Esophagus squamous epithelium (tissue), 4 donors: ENCODE results near the gene SEMA7A.

Experiments
- POLR2A ChIP-seq, 4 donors: fragments of 450-650 bp; IDR thresholded peaks; one replicate each; pipeline ENCODE4 v1.6.1; 2017; ENCODE audit warnings: antibody characterized with exemption in 4 of 4, mild to moderate bottlenecking in 4 of 4, moderate library complexity in 3 of 4
- TF ChIP-seq, protein P1 (sequence below), 6 experiments: fragments of 450-650 bp in 4 of 6; fragments of 200-600 bp in 2 of 6; sonication (generic) in 2 of 6; IDR thresholded peaks; one replicate each; pipeline ENCODE4 v1.5.1; 2016 to 2019; ENCODE audit warnings: antibody characterized with exemption in 6 of 6, mild to moderate bottlenecking in 4 of 6, moderate library complexity in 4 of 6

DNA sequence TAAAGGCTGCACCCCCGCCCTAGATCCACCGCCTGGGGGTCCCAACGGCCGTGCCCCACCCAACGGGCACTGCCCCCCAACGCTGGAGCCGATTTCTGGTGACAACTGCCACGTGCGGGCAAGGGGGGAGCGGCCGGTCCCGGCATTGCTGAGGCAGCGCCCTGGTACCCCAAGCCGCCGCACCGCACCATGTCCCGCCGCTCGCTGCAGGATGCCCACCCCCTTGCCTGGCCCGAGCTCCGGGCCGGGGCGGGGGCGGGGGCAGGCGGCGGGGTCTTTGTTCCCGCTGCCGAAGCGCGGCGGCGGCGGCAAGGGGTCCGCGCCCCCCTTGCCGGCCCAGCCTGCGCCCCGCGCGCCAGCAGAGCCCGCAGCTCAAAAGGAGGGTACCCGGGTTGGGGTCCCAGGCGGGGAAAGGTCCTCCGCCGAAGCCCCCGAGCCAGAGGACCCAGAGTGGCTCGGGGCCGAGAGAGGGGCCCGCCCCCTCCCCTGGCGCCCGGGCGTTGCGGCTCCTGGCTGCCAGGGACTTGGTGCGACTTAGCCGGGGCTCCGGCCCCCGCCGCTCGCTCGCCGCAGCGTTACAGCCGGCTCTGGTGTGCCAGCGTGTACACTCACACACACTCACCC lies 678 bp downstream of the SEMA7A start:
- TF ChIP-seq, protein P1, sequence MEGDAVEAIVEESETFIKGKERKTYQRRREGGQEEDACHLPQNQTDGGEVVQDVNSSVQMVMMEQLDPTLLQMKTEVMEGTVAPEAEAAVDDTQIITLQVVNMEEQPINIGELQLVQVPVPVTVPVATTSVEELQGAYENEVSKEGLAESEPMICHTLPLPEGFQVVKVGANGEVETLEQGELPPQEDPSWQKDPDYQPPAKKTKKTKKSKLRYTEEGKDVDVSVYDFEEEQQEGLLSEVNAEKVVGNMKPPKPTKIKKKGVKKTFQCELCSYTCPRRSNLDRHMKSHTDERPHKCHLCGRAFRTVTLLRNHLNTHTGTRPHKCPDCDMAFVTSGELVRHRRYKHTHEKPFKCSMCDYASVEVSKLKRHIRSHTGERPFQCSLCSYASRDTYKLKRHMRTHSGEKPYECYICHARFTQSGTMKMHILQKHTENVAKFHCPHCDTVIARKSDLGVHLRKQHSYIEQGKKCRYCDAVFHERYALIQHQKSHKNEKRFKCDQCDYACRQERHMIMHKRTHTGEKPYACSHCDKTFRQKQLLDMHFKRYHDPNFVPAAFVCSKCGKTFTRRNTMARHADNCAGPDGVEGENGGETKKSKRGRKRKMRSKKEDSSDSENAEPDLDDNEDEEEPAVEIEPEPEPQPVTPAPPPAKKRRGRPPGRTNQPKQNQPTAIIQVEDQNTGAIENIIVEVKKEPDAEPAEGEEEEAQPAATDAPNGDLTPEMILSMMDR (IDR thresholded peaks at IDR 0.05) = no peak
- no peak for TF ChIP-seq POLR2A (IDR thresholded peaks at IDR 0.05)
